Mesendoderm (in vitro differentiated cells): ENCODE measurements around the gene ELK1.

Source experiments
- DNase-seq: peaks from one replicate; pipeline ENCODE4 v3.0.0; 2013
- H2AK5ac ChIP-seq: 2 replicates; pipeline ENCODE4 v1.6.1; 2013; ENCODE audit warnings: low read length, inconsistent platforms
- H2BK120ac ChIP-seq: 2 replicates; pipeline ENCODE4 v1.6.1; 2013; ENCODE audit warnings: low read depth, mild to moderate bottlenecking, low read length, moderate library complexity, mixed read lengths
- H2BK15ac ChIP-seq: replicated peaks from 2 replicates; pipeline ENCODE4 v1.6.1; 2013; ENCODE audit warnings: low read depth, mild to moderate bottlenecking, moderate library complexity
- H2BK5ac ChIP-seq: 2 replicates; pipeline ENCODE4 v1.6.1; 2013; ENCODE audit warnings: low read length, inconsistent platforms
- H3K18ac ChIP-seq: 2 replicates; pipeline ENCODE4 v1.6.1; 2013; ENCODE audit warnings: mild to moderate bottlenecking, low read length, mixed read lengths
- H3K23ac ChIP-seq: one replicate; pipeline ENCODE4 v1.6.1; 2013; ENCODE audit warnings: low read length
- H3K27ac ChIP-seq: 2 replicates; pipeline ENCODE4 v1.5.1; 2013; ENCODE audit warnings: low read depth, mild to moderate bottlenecking, inconsistent platforms, low read length, moderate library complexity
- H3K27me3 ChIP-seq: 2 replicates; pipeline ENCODE4 v1.6.1; 2013; ENCODE audit warnings: low read length, control low read depth, mild to moderate bottlenecking, inconsistent platforms; ENCODE audit not compliant: insufficient read depth, poor library complexity
- H3K36me3 ChIP-seq: 2 replicates; pipeline ENCODE4 v1.6.1; 2013; ENCODE audit warnings: low read length, inconsistent platforms; ENCODE audit not compliant: control insufficient read depth, insufficient read depth
- H3K4ac ChIP-seq: one replicate; pipeline ENCODE4 v1.6.1; 2013; ENCODE audit warnings: low read depth, mild to moderate bottlenecking, low read length, moderate library complexity
- H3K4me1 ChIP-seq: 2 replicates; pipeline ENCODE4 v1.6.1; 2013; ENCODE audit warnings: low read depth, low read length, inconsistent platforms; ENCODE audit not compliant: control insufficient read depth
- H3K4me2 ChIP-seq: 2 replicates; pipeline ENCODE4 v1.6.1; 2013; ENCODE audit warnings: low read length
- H3K4me3 ChIP-seq: 2 replicates; pipeline ENCODE4 v1.5.1; 2013; ENCODE audit warnings: mild to moderate bottlenecking, low read length
- H3K56ac ChIP-seq: one replicate; pipeline ENCODE4 v1.6.1; 2013; ENCODE audit warnings: low read length
- H3K79me1 ChIP-seq: 2 replicates; pipeline ENCODE4 v1.6.1; 2013; ENCODE audit warnings: low read length, inconsistent platforms
- H3K79me2 ChIP-seq: 2 replicates; pipeline ENCODE4 v1.6.1; 2013; ENCODE audit warnings: mild to moderate bottlenecking, low read length; ENCODE audit not compliant: control insufficient read depth, insufficient read depth
- H3K9ac ChIP-seq: 2 replicates; pipeline ENCODE4 v1.6.1; 2013; ENCODE audit warnings: low read length, inconsistent platforms
- H4K5ac ChIP-seq: one replicate; pipeline ENCODE4 v1.6.1; 2013; ENCODE audit warnings: low read length
- H4K8ac ChIP-seq: one replicate; pipeline ENCODE4 v1.6.1; 2013; ENCODE audit warnings: low read depth, mild to moderate bottlenecking, control low read depth, low read length, moderate library complexity
- WGBS: extraction: QIAGEN DNeasy Blood & Tissue Kit; methylation state at CpG from one replicate; pipeline ENCODE4 v1.1.7; 2013; ENCODE audit warnings: low lambda C conversion rate, missing lambda C conversion rate; ENCODE audit not compliant: insufficient coverage; ENCODE audit errors: extremely low coverage; 5-methylcytosine and 5-hydroxymethylcytosine counted together

Gene ELK1

DNA sequence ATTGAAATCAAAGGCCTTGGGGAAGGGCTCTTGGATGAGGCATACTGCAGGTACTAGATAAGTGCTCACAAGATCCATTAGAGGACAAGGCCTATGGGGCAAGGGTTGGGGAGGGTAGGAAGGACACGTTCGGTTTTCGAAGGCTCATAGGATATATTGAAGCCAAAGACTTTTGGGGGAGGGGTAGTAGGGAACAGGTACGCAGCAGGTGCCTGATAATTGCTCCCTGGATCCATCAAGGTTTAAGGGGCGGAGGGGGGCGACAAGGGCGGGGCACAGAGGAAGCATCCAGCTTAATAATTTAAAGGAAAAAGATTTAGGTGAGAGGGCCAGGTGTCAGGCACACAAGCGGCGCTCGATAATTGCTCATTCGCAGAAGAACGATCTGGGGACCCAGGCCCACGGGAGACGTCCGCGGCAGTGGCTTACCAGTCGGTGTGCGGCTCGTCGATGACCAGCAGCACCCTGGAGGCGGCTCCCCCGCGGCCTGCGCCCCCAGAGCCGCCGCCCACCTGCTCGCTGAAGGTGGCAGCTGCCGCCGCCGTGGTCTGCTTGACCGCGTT is 31.4 kb downstream of the ELK1 start:
- no peak for DNase-seq
- no peak overlapping the region for H4K5ac ChIP-seq
- no peaks in the 10 kb centered on the region for H3K79me2 ChIP-seq
- no peaks in the 10 kb centered on the region for H3K79me1 ChIP-seq
- H3K9ac ChIP-seq = no peak overlapping the region
- no peaks in the 10 kb centered on the region for H3K36me3 ChIP-seq
- no peak overlapping the region for H2BK15ac ChIP-seq
- H3K4ac ChIP-seq = no peak overlapping the region
- no peak overlapping the region for H2BK120ac ChIP-seq
- no peaks in the 10 kb centered on the region for H3K27me3 ChIP-seq
- no peak overlapping the region for H3K23ac ChIP-seq
- H3K18ac ChIP-seq = no peak overlapping the region
- no peak overlapping the region for H4K8ac ChIP-seq
- no peak overlapping the region for H2AK5ac ChIP-seq
- H3K56ac ChIP-seq = no peak overlapping the region
- no peak overlapping the region for H2BK5ac ChIP-seq
- H3K4me1 ChIP-seq = no peaks in the 10 kb centered on the region
- no peak overlapping the region for H3K4me3 ChIP-seq
- WGBS = no CpG with 5 or more reads among the region's 32 CpGs
- no peak overlapping the region for H3K4me2 ChIP-seq
- H3K27ac ChIP-seq = no peak overlapping the region

DNA sequence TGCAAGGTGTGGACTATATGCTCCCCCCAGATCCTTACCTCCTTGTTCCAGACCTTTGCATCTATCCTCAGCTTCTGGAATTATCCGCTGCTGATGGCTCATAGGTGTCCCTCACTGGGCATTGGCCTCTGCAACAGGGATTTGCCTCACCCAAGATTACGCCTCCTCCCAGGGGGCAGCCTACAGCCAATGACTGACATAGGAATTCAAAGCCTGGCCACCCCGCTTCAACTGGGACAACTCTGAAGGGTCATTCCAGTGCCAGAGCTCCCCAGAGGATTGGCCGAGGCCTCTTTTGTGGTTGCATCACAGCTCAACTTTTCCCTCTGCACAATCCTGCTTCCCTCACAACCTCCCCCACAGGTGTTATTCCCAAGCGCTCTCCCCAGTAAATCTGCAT is 35.7 kb downstream of the ELK1 start:
- Histone ChIP-seq H3K4me2 (no peak overlapping the region), H3K23ac (no peak overlapping the region), H3K79me2 (no peaks in the 10 kb centered on the region), H4K8ac (no peak overlapping the region), H3K4me3 (no peak overlapping the region), H3K27me3 (no peaks in the 10 kb centered on the region), H2BK120ac (no peak overlapping the region), H3K4me1 (no peaks in the 10 kb centered on the region), H3K27ac (no peak overlapping the region), H2BK15ac (no peak overlapping the region), H3K9ac (no peak overlapping the region), H4K5ac (no peak overlapping the region), H3K18ac (no peak overlapping the region), H3K79me1 (no peaks in the 10 kb centered on the region), H3K4ac (no peak overlapping the region), H2BK5ac (no peak overlapping the region), H3K56ac (no peak overlapping the region), H2AK5ac (no peak overlapping the region), H3K36me3 (no peaks in the 10 kb centered on the region)
- DNase-seq = no peak
- WGBS = no CpG with 5 or more reads among the region's 5 CpGs

DNA sequence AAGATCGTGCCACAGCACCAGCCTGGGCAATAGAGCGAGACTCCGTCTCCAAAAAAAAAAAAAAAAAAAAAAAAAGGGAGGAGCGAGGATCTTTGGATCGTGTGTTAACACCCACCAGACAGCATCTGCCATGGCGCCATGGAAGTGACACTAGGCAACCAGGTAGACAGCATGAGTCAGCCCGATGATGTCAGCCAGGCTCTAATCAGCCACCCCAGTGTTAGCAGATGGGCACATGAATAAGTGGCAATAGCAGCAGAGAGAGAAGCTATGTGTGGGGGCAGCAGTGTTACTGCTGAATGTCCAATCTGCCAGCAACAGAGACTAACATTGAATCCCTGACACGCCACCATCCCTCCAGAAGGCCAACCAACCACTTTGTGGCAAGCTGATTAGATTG is 37.3 kb downstream of the ELK1 start:
- Histone ChIP-seq H3K23ac (no peak overlapping the region), H4K5ac (no peak overlapping the region), H3K56ac (no peak overlapping the region), H4K8ac (no peak overlapping the region), H3K4me2 (no peak overlapping the region), H3K79me1 (no peaks in the 10 kb centered on the region), H3K36me3 (no peaks in the 10 kb centered on the region), H3K79me2 (no peaks in the 10 kb centered on the region), H3K4me3 (no peak overlapping the region), H3K4ac (no peak overlapping the region), H2BK15ac (no peak overlapping the region), H3K9ac (no peak overlapping the region), H3K27me3 (no peaks in the 10 kb centered on the region), H2BK120ac (no peak overlapping the region), H2BK5ac (no peak overlapping the region), H3K4me1 (peaks cover 2% of the 10 kb centered on the region), H3K18ac (no peak overlapping the region), H2AK5ac (no peak overlapping the region), H3K27ac (no peak overlapping the region)
- no CpG with 5 or more reads among the region's 8 CpGs for WGBS
- DNase-seq = no peak

DNA sequence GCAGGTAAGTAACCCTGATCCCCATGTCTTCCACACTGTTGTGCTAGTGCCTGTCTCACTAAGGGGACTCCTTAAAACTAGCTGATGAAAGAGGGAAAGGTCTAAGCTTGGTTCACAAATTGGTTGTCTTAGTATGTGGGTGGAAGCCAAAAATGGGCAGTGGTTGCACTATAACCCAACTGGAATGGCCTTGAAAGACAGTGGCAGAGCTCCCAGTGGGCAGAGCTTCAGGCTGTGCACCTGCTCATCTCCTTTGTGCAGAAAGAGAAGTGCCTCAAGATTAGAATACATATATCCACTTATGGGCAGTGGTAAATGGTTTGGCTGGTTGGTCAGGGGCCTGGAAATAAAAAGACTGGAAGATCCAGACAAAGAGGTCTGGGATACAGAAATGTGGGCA is 37.9 kb downstream of the ELK1 start:
- Histone ChIP-seq H3K36me3 (no peaks in the 10 kb centered on the region), H2AK5ac (no peak overlapping the region), H3K79me1 (no peaks in the 10 kb centered on the region), H3K4me2 (no peak overlapping the region), H3K27me3 (no peaks in the 10 kb centered on the region), H3K18ac (no peak overlapping the region), H3K56ac (no peak overlapping the region), H2BK5ac (no peak overlapping the region), H2BK15ac (no peak overlapping the region), H3K4me1 (peaks cover 2% of the 10 kb centered on the region), H3K23ac (no peak overlapping the region), H4K5ac (no peak overlapping the region), H3K4me3 (no peak overlapping the region), H3K9ac (no peak overlapping the region), H2BK120ac (no peak overlapping the region), H3K4ac (no peak overlapping the region), H3K79me2 (no peaks in the 10 kb centered on the region), H3K27ac (no peak overlapping the region), H4K8ac (no peak overlapping the region)
- no peak for DNase-seq

DNA sequence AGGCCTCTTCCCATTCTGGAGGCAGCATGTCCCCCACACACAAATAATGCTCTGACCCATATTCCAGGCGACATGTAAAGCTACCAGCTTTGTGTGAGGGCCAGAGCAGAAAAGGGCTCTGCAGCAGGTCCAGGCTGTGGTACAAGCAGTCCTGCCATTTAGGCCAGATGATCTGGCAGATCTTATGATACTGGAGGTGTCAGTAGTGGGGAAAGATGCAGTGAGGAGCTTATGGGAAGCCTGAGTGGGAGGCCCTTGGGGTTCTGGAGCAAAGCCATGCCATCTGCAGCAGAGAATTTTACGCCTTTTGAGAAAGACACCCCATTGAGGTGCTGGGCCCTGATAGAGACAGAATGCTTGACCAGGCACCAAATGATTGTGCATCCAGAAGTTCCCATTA is 38.4 kb downstream of the ELK1 start:
- no peak overlapping the region for H4K8ac ChIP-seq
- H3K18ac ChIP-seq = no peak overlapping the region
- no peak overlapping the region for H3K9ac ChIP-seq
- H3K27me3 ChIP-seq = no peaks in the 10 kb centered on the region
- no peaks in the 10 kb centered on the region for H3K79me2 ChIP-seq
- no peak overlapping the region for H4K5ac ChIP-seq
- H3K36me3 ChIP-seq = no peaks in the 10 kb centered on the region
- no peaks in the 10 kb centered on the region for H3K79me1 ChIP-seq
- H3K56ac ChIP-seq = no peak overlapping the region
- no peak overlapping the region for H2BK5ac ChIP-seq
- no CpG with 5 or more reads among the region's 2 CpGs for WGBS
- no peak overlapping the region for H3K4me2 ChIP-seq
- no peak overlapping the region for H2BK15ac ChIP-seq
- H3K27ac ChIP-seq = no peak overlapping the region
- no peak overlapping the region for H3K4me3 ChIP-seq
- no peak overlapping the region for H3K4ac ChIP-seq
- H2BK120ac ChIP-seq = no peak overlapping the region
- H3K23ac ChIP-seq = no peak overlapping the region
- H3K4me1 ChIP-seq = peaks cover 2% of the 10 kb centered on the region
- no peak overlapping the region for H2AK5ac ChIP-seq
- DNase-seq = no peak

DNA sequence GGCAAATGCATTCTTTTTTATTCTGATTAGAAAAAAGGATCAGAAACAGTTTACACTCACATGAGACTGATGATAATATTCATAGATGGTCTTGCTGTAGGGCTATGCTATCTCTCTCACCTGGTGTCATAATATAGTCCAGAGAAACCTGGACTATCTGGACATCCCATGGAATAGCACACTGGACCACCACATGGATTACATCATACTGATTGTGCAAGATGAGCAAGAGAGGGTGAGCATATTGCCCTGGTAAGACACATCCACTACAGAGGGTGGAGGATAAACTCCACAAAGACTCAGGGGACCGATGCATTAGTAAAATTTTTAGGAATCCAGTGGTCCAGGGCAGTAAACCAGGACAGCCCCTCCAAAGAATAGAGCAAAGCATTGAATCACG is 38.9 kb downstream of the ELK1 start:
- Histone ChIP-seq H2BK120ac (no peak overlapping the region), H3K4me3 (no peak overlapping the region), H3K36me3 (no peaks in the 10 kb centered on the region), H3K4me2 (no peak overlapping the region), H3K4ac (no peak overlapping the region), H3K27ac (no peak overlapping the region), H3K4me1 (peaks cover 2% of the 10 kb centered on the region), H3K18ac (no peak overlapping the region), H3K79me1 (no peaks in the 10 kb centered on the region), H2AK5ac (no peak overlapping the region), H4K5ac (no peak overlapping the region), H2BK5ac (no peak overlapping the region), H3K56ac (no peak overlapping the region), H4K8ac (no peak overlapping the region), H3K23ac (no peak overlapping the region), H3K79me2 (no peaks in the 10 kb centered on the region), H2BK15ac (no peak overlapping the region), H3K27me3 (no peaks in the 10 kb centered on the region), H3K9ac (no peak overlapping the region)
- WGBS = no CpG with 5 or more reads among the region's 2 CpGs
- no peak for DNase-seq
